Activated CD8-positive, alpha-beta memory T cell treated with anti-CD3 and anti-CD28 coated beads, Interleukin-2, amount 50 U/mL, for 24 hours (primary cell): ENCODE measurements around the gene HOXA3.

Experiments used
- DNase-seq: peaks from one replicate; pipeline ENCODE4 v3.0.0-alpha.2; 2020; ENCODE audit errors: extremely low read depth

Gene HOXA3

DNA sequence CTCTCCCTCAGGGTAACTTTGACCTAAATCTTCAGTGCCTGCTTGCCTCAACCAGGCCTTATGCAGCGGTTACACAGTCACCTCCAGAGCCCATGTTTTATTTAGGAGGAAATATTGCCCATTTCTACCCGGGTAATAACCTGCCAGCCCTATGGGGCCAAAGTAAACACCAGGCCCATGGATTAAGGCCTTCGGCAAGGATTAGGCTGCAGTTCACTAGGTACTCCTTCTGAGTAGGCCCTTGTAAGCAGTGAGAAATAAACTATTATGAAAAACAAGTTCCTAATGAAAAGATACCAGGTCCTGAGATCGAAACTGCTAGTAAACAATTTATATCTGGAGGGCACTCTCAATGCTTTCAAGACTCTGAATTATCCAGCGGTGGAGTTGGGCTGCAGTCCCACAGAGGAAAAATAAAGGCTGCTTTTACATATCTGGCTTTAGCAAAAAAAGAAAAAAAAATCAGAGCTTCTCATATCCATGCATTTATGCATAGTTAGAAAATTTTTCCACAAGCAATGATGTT is 25.5 kb upstream of the HOXA3 start:
- DNase-seq, result no peak

DNA sequence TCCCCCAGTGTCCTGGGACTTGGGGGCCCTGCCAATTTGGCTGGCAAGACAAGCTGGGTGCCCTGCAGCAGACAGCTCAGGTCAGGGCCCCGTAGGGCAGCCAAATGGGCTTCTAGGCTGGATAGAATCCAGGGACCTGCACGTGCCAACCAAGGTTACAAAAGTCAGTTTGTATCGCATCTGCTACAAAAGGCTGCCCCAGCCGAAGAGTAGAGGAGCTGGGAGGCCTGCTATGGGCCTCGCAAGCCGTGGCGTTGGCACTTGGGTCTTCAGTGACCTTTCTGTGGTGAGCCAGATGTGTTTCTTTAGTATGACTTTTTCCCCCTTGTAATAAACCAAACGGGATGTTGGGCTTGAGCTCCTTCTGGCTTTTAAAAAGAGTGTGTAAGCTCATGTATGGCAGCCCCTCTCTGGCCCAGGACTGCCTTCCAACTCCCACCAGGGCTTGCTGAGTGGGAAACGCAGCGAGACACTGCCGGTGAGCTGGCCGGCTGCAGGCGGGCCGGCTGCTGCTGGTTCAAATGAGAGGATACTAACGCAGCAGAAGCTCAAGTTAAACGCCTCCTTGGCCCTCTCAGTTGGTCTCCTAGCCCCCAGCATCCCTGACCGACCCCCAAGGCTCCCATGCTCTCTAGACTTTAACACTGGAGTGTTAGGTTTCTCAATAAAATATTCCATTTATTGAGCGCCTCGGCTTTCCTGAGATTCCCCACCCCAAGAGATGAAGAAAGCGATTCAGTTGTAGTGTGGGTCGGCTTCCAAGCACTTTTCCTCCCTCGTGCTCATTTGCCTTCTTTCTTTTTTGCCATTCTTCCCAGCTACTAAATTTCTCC is 24.8 kb upstream of the HOXA3 start:
- no peak for DNase-seq

- no peak for DNase-seq
These were observed 24.1 kb upstream of the HOXA3 start for GRCh38 chr7:27176524-27176845.

GRCh38 chr7:27175626-27176523 is 23.5 kb upstream of the HOXA3 start:
- no peak for DNase-seq

GRCh38 chr7:27174874-27175625 is 22.7 kb upstream of the HOXA3 start:
- DNase-seq, result no peak

DNA sequence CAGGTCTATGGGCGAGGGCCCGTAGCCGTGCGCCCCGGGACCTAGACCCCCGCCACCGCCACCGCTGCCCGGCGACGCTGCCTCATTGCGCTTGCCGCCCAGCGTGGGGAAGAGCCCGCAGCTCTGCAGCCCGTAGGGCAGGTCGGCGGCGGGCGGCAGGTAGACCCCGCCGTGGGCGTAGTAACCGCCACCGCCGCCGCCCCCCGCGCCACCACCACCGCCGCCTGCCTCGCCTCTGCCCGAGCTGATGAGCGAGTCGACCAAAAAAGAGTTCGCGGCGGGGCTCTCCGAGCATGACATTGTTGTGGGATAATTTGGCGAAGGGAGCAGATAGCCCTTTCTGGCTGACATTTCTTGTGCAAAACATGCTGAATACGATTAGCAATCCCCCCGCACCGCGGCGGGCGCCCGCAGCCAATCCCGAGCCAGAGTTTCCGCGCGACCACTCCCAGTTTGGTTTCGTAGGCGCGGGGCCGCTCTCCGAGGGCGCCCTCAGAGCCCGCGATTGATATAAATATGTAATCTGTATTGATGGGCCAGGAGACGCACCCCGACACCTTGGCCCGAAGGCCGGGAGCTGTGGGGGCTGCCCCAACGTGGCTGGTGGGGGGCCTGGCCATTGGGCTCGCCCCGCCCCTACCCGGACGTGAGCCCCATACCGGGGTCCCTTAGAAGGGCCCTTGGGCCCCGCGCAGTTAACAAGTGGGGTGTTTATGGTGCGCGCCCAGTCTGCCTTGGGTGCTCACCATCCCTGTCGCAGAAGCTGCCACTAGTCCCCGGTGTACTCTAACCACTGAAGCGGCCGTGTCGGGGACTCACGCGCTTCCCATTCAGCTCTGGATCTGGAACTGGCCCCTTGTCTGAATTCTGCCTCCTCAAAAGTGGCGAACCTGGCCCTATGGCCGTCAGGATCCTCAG is 21.8 kb upstream of the HOXA3 start, which contains the start of gene HOXA10:
Gene HOXA10 (minus strand): TSS at position 365 of the 918 bp plus-strand sequence. CDS start 14 bp downstream, at position 351.
- DNase-seq, result no peak

GRCh38 chr7:27173511-27173955 is 21.1 kb upstream of the HOXA3 start:
- no peak for DNase-seq

- DNase-seq, result no peak
These were observed 20.6 kb upstream of the HOXA3 start for GRCh38 chr7:27172823-27173510.

DNA sequence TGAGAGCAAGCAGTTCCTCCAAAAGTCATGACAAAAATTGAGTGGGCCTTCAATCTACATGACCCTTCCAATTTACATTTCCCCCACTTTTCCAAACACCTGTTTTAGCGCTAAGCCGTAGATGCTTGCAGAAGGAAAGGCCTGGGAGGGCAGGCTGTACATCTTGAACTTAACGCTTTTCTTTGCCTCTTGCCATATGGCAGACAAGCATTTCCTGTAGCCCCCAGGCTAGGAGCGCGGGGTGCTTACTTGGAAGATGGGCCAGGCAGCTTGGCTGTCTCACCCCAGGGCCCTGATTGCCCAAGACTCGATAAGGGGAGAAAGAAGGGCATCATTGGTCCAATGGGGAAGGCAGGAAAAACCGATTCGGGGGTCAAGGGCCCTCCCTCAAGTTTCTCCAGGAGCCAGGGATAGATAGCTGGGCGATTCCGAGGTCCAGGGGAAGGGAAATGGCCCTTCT is 20.0 kb upstream of the HOXA3 start:
- no peak for DNase-seq

DNA sequence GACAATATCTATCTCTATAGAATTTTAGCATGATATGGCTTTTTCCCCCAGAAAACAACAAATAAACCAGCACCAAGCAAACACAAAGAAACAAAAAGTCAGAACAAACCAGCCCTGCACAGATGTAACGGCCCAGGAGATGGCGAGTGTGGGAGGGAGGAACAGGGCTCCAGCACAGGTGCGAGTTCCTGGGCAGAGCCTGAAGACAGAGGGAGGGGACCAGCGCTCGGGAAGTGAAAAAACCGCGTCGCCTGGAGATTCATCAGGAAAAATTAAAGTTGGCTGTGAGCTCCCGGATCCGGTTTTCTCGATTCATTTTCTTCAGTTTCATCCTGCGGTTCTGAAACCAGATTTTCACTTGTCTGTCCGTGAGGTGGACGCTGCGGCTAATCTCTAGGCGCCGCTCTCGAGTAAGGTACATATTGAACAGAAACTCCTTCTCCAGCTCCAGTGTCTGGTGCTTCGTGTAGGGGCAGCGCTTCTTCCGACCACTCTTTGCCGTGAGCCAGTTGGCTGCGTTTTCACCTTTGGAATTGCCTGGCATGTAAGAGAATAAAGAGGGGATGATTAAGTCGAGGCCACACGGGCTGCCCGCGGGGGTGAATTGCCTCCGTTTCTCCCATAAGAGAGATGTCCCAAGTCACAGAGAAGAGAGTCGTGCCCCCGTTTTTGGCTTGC is 19.4 kb upstream of the HOXA3 start:
- DNase-seq, result no peak

GRCh38 chr7:27171325-27171636 is 18.9 kb upstream of the HOXA3 start:
- no peak for DNase-seq

GRCh38 chr7:27170426-27171324 is 18.3 kb upstream of the HOXA3 start:
- no peak for DNase-seq

DNA sequence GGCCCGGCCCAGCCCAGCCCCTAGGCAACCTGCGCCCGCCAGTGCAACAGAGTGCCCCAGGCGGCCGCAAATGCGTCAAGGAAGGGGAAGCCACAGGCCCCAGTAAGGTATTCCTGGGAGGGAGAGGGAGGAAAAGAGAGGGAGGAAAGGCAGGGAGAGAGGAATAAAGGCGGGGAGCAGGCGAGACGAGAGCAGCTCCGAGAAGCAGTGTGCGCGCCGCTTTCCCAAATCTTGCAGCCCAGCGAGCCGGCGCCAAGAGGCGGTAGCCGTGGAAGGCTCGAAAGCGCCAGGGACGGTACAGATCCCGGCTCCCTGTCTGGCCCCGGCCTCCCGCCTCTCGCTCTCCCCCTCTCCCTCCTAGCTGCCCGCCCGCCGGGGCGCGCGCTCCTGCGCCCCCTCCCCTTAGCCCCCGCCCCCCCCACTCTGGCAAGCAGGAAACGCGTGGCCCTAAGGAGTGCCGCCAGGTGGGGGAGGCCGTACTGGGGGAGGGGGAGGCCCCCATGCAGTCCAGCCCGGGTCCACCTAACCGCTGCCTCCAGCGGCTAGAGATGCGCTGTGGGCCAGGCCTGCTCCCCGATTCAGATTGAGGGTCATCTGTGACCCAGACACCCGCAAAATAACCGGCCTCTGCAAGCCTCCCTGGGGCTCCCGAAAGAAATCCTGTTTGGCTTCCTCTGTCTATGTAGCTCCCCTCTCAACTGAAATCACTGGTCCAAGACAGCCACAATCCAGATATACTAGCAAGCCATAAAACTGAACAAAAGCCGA is 17.5 kb upstream of the HOXA3 start:
- DNase-seq, result no peak

- DNase-seq, result no peak
These were observed 16.0 kb upstream of the HOXA3 start for GRCh38 chr7:27168265-27168947.

GRCh38 chr7:27167916-27168264 is 15.5 kb upstream of the HOXA3 start:
- no peak for DNase-seq

DNA sequence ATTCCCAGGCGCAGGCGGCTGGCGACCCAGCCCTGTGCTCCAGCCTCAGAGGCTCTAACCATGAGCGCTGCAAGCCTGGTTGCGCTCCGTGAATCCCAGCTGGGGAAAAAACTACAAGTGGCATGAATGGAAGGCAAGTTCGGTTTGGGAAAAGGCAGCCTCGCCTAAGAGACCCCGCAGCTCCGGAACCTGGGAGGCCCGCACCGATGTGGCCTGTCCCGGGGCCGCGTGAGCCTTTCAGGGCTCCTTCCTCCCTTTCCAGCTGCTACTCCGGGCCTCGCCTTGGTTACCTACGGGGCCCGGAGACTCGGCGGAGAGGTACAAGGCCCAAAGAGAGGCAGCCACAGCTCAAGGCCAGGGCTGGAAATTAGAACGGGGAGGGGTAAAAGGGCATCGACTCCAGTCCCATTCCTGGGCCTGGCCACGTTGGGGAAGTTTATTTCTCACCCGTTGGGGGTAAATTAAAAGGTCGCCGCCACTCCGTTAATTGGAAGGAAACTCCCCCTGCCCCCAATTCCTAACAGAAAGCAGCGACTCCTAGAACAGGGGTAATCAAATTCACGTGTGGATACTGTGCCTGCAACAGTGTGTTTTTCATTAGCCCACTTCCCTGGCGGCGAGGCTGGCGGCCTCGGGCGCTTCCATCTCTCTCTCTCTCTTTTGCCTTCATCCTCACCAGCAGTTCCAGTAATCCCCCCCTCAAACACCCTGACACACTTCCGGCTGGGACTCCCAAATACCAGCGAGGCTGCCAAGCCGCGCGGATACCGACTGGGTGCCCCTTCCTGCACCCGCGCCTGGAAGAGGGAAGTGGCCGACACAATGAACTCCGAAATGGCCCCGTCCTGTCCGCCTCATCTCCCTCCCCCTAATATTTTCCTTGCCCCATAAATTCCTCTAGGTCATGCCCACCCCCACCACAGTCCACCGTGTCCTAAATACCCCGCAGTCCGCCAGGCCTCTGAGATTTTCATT is 14.4 kb upstream of the HOXA3 start:
- DNase-seq, result no peak
